ENCODE data around the gene TBC1D8B. TPM values are rescaled to one million over a fixed set of nuclear protein-coding genes. Genes with fewer than 3 reads are reported as not detected.

Gene TBC1D8B
- total RNA-seq, 1 experiment from 2014 or later: 1.0 TPM

GRCh38 chrX:106894978-106895452 lies 92.5 kb downstream of the TBC1D8B start:
- Histone ChIP-seq H3K9me3 (ENCODE audit: low read length) (no peaks in the 10 kb centered on the region), H3K27ac (ENCODE audit: low read length) (peak overlapping the region; percentile 90), H2AFZ (ENCODE audit: low read length) (peak overlapping the region; percentile 65), H3K9me2 (replicated peaks; ENCODE audit: low read length) (no peaks in the 10 kb centered on the region), H3K4me1 (ENCODE audit: insufficient read depth, low read length) (peaks cover 54% of the 10 kb centered on the region), H3F3A (ENCODE audit: low read length, unreplicated experiment) (peaks cover 6% of the 10 kb centered on the region), H3K9ac (ENCODE audit: low read length) (peak overlapping the region; percentile 62), H3K4me2 (ENCODE audit: low read length) (peak overlapping the region; percentile 77), H4K20me1 (ENCODE audit: low read length) (no peaks in the 10 kb centered on the region), H3K27me3 (ENCODE audit: low read length) (no peaks in the 10 kb centered on the region), H3K36me3 (ENCODE audit: low read depth, low read length) (no peaks in the 10 kb centered on the region), H3K4me3 (ENCODE audit: low read length) (peak overlapping the region; percentile 47; the same call in 1 of the 2 replicates), H3K79me2 (ENCODE audit: low read length) (no peaks in the 10 kb centered on the region)
- BruUV-seq (replicated peaks): no TSS peak
- DNase-seq (peak; percentile 91), ATAC-seq (peak; percentile 75)
- TF ChIP-seq EZH2 (IDR thresholded peaks at IDR 0.05; ENCODE audit: low read length, unreplicated experiment) (no peak), EZH2phosphoT487 (IDR thresholded peaks at IDR 0.05; ENCODE audit: borderline replicate concordance, low read length) (no peak), CTCF (conservative IDR thresholded peaks at IDR 0.05; ENCODE audit: low read depth, low read length) (no peak)
- CTCF ChIA-PET: interaction anchor here (0.6 to 2.3 kb wide), 2 partner anchors 21 to 65 kb away, joined by 3 to 43 read pairs; no protein-coding TSS in a partner anchor
- intact Hi-C loops (cut with micrococcal nuclease): loop anchor here (1.0 to 10.0 kb wide), 5 partner anchors 20 to 1000 kb away; partner anchors contain the start of gene MORC4
- POLR2A ChIA-PET (ENCODE audit: unreplicated experiment): no interaction called here

GRCh38 chrX:106897259-106897658 lies 94.8 kb downstream of the TBC1D8B start:
- H3K4me1 ChIP-seq (ENCODE audit: insufficient read depth, low read length): peaks cover 45% of the 10 kb centered on the region
- H3K9me3 ChIP-seq (ENCODE audit: low read length): no peaks in the 10 kb centered on the region
- H3F3A ChIP-seq (ENCODE audit: low read length, unreplicated experiment): peaks cover 6% of the 10 kb centered on the region
- no peak overlapping the region for H3K4me3 ChIP-seq (ENCODE audit: low read length)
- TF ChIP-seq EZH2 (IDR thresholded peaks at IDR 0.05; ENCODE audit: low read length, unreplicated experiment) (no peak), CTCF (conservative IDR thresholded peaks at IDR 0.05; ENCODE audit: low read depth, low read length) (no peak), EZH2phosphoT487 (IDR thresholded peaks at IDR 0.05; ENCODE audit: borderline replicate concordance, low read length) (no peak)
- H3K27me3 ChIP-seq (ENCODE audit: low read length): no peaks in the 10 kb centered on the region
- BruUV-seq (replicated peaks): no TSS peak
- H3K36me3 ChIP-seq (ENCODE audit: low read depth, low read length): no peaks in the 10 kb centered on the region
- DNase-seq (peak; percentile 51), ATAC-seq (no peak)
- H3K4me2 ChIP-seq (ENCODE audit: low read length): no peak overlapping the region
- 0 out of 2 replicates have a peak overlapping the region, but pooled peaks have one; percentile 17 for H3K9ac ChIP-seq (ENCODE audit: low read length)
- H3K27ac ChIP-seq (ENCODE audit: low read length): peak overlapping the region; percentile 46
- H3K79me2 ChIP-seq (ENCODE audit: low read length): no peaks in the 10 kb centered on the region
- H4K20me1 ChIP-seq (ENCODE audit: low read length): no peaks in the 10 kb centered on the region
- POLR2A ChIA-PET (ENCODE audit: unreplicated experiment): no interaction called here
- intact Hi-C loops (cut with micrococcal nuclease): loop anchor here (10.0 kb wide), 1 partner anchor 998 kb away; no protein-coding TSS in a partner anchor
- CTCF ChIA-PET: interaction anchor here (1.0 to 3.8 kb wide), 2 partner anchors 61 to 63 kb away, joined by 3 to 51 read pairs; no protein-coding TSS in a partner anchor
- H3K9me2 ChIP-seq (replicated peaks; ENCODE audit: low read length): no peaks in the 10 kb centered on the region
- peak overlapping the region; percentile 68 for H2AFZ ChIP-seq (ENCODE audit: low read length)

GRCh38 chrX:106898462-106898861 lies 96.0 kb downstream of the TBC1D8B start:
- H3K27me3 ChIP-seq (ENCODE audit: low read length): no peaks in the 10 kb centered on the region
- peaks cover 44% of the 10 kb centered on the region for H3K4me1 ChIP-seq (ENCODE audit: insufficient read depth, low read length)
- DNase-seq: peak; percentile 79
- no peak for TF ChIP-seq EZH2phosphoT487 (IDR thresholded peaks at IDR 0.05; ENCODE audit: borderline replicate concordance, low read length)
- TF ChIP-seq EZH2 (IDR thresholded peaks at IDR 0.05; ENCODE audit: low read length, unreplicated experiment): no peak
- peak; percentile 74 for TF ChIP-seq CTCF (conservative IDR thresholded peaks at IDR 0.05; ENCODE audit: low read depth, low read length)
- no TSS peak for BruUV-seq (replicated peaks)
- H3K4me2 ChIP-seq (ENCODE audit: low read length): no peak overlapping the region
- intact Hi-C loops (cut with micrococcal nuclease): loop anchor here (1.0 to 10.0 kb wide), 3 partner anchors 55 to 996 kb away; no protein-coding TSS in a partner anchor
- no peak overlapping the region for H3K27ac ChIP-seq (ENCODE audit: low read length)
- no peaks in the 10 kb centered on the region for H4K20me1 ChIP-seq (ENCODE audit: low read length)
- H2AFZ ChIP-seq (ENCODE audit: low read length): peak overlapping the region; percentile 37; the same call in 1 of the 2 replicates
- H3K4me3 ChIP-seq (ENCODE audit: low read length): no peak overlapping the region
- ChIA-PET POLR2A (ENCODE audit: unreplicated experiment) (no interaction called here), CTCF (interaction anchor here (0.5 to 3.8 kb wide), 3 partner anchors 24 to 62 kb away, joined by 3 to 51 read pairs (median 4); no protein-coding TSS in a partner anchor)
- H3K9ac ChIP-seq (ENCODE audit: low read length): no peak overlapping the region
- no peaks in the 10 kb centered on the region for H3K79me2 ChIP-seq (ENCODE audit: low read length)
- no peaks in the 10 kb centered on the region for H3K9me2 ChIP-seq (replicated peaks; ENCODE audit: low read length)
- H3K9me3 ChIP-seq (ENCODE audit: low read length): no peaks in the 10 kb centered on the region
- ATAC-seq: peak; percentile 37
- H3F3A ChIP-seq (ENCODE audit: low read length, unreplicated experiment): peaks cover 6% of the 10 kb centered on the region
- no peaks in the 10 kb centered on the region for H3K36me3 ChIP-seq (ENCODE audit: low read depth, low read length)

Measured in PC-3 (cell line).